GM19025 (cell line): ENCODE data around the gene FGF3.

Experiments used
- ATAC-seq: cut with Tn5 transposase; IDR thresholded peaks from one replicate; pipeline ENCODE4 v1.9.1; 2021; ENCODE audit warnings: mild to moderate bottlenecking, low read depth, moderate library complexity; ENCODE audit not compliant: unreplicated experiment

FGF3 gene

GRCh38 chr11:69807106-69807815 is 12.0 kb downstream of the FGF3 start:
- ATAC-seq: no peak

GRCh38 chr11:69804769-69805508 is 14.3 kb downstream of the FGF3 start:
- ATAC-seq: no peak

- ATAC-seq: no peak
These were observed 15.5 kb downstream of the FGF3 start for GRCh38 chr11:69803604-69804218.

- no peak for ATAC-seq
These were observed 16.2 kb downstream of the FGF3 start for GRCh38 chr11:69803022-69803421.

- no peak for ATAC-seq
These were observed 16.6 kb downstream of the FGF3 start for GRCh38 chr11:69802590-69802989.

GRCh38 chr11:69801513-69802335 is 17.5 kb downstream of the FGF3 start:
- ATAC-seq: no peak

GRCh38 chr11:69800278-69800677 is 18.9 kb downstream of the FGF3 start:
- ATAC-seq: no peak

GRCh38 chr11:69799582-69799981 is 19.6 kb downstream of the FGF3 start:
- no peak for ATAC-seq

- no peak for ATAC-seq
These were observed 20.1 kb downstream of the FGF3 start for GRCh38 chr11:69799097-69799496.

- ATAC-seq: no peak
These were observed 21.3 kb downstream of the FGF3 start for GRCh38 chr11:69797737-69798528.

GRCh38 chr11:69797156-69797555 is 22.1 kb downstream of the FGF3 start:
- no peak for ATAC-seq

GRCh38 chr11:69796063-69796462 is 23.2 kb downstream of the FGF3 start:
- no peak for ATAC-seq

- no peak for ATAC-seq
These were observed 27.7 kb downstream of the FGF3 start for GRCh38 chr11:69791276-69792180.

GRCh38 chr11:69788956-69789355 is 30.3 kb downstream of the FGF3 start:
- no peak for ATAC-seq

GRCh38 chr11:69787906-69788305 is 31.3 kb downstream of the FGF3 start:
- no peak for ATAC-seq

GRCh38 chr11:69787457-69787856 is 31.8 kb downstream of the FGF3 start:
- no peak for ATAC-seq

- ATAC-seq: no peak
These were observed 38.0 kb downstream of the FGF3 start for GRCh38 chr11:69781241-69781640.

- ATAC-seq: no peak
These were observed 40.8 kb downstream of the FGF3 start for GRCh38 chr11:69778373-69778772.

GRCh38 chr11:69775163-69775755 is 44.0 kb downstream of the FGF3 start, which contains the start of gene FGF4:
Gene FGF4, minus strand, starts transcription at chr11:69775341. Its CDS starts 257 bp downstream, at chr11:69775084.
- no peak for ATAC-seq
